HG03558 (cell line): ENCODE measurements around the gene EXOC3L1.

Experiments
- ATAC-seq: cut with Tn5 transposase; IDR thresholded peaks from one replicate; pipeline ENCODE4 v1.9.1; 2021; ENCODE audit warnings: moderate number of reproducible peaks; ENCODE audit not compliant: unreplicated experiment; ENCODE audit errors: extremely low read depth

Gene EXOC3L1

DNA sequence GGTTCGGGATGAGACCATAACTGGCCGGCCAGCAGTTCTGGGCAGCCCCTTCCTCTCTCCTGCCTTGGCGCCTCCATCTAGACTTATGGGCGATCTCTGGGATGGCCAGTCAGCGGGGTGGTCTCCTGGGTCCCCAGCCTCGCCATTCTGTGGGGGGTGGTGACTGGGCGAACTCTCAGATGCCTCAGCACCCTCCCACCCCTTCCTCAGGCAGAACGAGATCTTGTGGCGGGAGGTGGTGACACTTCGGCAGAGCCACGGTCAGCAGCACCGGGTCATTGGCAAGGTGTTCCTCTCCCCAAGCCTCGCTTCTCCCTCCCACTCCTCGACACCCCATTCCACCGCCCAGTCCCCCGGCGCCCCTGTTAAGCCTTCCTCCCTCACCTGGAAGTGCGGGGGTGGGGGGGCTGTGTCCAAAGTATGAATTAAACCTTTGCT lies 23.8 kb downstream of the EXOC3L1 start:
- no peak for ATAC-seq

DNA sequence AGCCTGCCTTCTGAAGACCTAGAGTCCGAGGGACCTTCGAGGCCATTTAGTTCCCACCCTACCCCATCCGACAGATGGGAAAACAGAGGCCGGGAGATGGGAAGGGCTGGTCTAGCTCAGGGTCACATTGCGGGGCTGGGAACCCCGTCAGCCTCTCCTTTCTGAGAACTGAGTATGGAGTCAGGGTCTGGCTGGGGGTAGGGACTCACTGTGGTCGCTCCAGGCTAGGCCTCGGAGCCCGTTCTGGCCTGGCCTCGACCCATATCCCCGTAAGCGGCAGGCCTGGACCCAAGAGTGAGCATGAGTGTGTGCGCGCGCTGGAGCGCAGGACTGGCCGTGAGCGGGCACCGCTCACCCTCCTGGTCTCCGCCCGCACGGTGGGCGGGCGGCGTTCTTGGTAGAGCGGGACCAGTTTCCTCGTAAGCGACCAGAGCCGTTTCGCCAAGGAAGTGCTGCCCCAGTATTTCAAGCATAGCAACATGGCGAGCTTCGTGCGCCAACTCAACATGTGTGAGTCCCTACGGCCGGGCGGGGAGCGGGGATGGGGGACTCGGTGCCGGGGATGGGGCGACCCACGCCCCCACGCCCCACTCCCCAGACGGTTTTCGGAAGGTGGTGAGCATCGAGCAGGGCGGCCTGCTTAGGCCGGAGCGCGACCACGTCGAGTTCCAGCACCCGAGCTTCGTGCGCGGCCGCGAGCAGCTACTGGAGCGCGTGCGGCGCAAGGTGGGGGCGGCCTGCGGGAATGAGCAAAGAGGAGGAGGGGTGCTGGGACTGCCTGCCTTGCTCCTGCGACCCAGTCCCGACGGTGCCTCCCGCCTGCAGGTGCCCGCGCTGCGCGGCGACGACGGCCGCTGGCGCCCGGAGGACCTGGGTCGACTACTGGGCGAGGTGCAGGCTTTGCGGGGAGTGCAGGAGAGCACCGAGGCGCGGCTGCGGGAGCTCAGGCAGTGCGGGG lies 24.5 kb downstream of the EXOC3L1 start:
- no peak for ATAC-seq

DNA sequence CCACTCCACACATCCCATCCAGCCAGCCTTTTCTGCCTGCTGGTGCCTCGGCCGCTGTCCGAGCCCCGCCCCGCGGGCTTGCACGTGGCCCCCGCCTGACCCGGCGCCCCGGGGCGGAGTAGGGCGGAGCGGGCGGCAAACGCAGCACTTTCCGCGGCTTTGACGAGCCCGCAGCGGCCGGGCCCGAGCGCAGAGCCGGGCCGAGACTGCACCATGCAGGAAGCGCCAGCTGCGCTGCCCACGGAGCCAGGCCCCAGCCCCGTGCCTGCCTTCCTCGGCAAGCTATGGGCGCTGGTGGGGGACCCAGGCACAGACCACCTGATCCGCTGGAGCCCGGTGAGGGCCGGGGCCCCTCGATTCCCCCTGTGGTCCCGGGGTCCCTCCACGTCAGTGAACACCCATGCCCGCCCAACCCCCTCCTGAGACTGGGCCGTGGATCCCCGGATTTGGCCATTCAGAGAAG lies 25.3 kb downstream of the EXOC3L1 start, which contains the start of gene HSF4:
HSF4 (plus strand) TSS at position 147 of the 463 bp plus-strand sequence; CDS start at position 214, 67 bp downstream.
- no peak for ATAC-seq

DNA sequence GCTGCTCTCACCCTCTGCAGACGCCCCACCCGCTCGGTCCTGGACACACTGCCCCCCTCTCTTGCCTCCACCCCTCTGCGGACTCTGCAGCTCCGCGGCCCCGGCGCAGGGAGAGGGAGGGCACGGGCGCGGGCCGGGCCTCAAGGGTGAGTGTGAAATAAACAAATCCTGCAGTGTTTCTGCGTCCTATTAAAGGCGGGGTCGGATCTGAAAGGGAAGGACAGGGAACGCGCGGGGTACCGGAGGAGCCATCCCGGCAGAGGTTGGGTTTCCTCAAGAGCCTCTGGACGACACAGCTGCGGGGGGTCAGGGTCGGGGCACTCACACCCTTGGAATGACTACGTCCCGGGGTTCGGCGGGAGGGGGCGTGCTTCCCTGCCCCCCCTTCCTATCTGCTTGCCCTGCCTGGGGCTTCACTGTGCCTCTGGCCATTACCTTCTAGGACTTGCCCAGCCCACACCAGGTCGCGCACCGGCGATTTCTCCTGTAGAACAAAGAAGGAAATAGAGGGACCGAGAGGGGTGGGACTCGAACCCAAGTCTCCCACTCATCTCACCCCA lies 25.9 kb downstream of the EXOC3L1 start:
- no peak for ATAC-seq

DNA sequence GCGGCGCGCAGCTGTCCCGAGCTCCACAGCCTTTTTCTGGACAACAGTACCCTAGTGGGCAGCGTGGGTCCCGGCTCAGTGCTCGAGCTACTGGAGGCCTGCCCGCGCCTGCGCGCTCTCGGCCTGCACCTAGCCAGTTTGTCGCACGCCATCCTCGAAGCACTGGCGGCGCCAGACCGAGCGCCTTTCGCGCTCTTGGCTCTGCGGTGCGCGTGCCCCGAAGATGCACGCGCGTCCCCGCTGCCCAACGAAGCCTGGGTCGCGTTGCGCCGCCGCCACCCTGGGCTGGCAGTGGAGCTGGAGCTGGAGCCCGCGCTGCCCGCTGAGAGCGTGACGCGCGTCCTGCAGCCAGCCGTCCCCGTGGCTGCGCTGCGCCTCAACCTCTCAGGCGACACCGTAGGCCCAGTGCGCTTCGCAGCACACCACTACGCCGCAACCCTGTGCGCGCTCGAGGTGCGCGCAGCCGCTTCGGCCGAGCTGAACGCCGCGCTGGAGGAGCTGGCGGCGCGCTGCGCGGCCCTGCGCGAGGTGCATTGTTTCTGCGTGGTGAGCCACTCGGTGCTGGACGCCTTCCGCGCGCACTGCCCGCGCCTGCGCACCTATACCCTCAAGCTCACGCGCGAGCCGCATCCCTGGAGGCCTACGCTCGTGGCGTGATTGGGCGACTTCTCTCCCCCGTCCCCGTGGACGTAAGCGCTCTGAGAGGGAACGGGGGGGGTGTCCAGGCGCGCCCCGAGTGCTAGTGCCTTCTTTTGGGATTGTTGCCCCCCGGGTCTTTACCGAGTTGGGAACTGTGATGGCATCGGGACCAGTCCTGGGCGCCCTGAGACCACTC lies 26.6 kb downstream of the EXOC3L1 start:
- ATAC-seq, result no peak

DNA sequence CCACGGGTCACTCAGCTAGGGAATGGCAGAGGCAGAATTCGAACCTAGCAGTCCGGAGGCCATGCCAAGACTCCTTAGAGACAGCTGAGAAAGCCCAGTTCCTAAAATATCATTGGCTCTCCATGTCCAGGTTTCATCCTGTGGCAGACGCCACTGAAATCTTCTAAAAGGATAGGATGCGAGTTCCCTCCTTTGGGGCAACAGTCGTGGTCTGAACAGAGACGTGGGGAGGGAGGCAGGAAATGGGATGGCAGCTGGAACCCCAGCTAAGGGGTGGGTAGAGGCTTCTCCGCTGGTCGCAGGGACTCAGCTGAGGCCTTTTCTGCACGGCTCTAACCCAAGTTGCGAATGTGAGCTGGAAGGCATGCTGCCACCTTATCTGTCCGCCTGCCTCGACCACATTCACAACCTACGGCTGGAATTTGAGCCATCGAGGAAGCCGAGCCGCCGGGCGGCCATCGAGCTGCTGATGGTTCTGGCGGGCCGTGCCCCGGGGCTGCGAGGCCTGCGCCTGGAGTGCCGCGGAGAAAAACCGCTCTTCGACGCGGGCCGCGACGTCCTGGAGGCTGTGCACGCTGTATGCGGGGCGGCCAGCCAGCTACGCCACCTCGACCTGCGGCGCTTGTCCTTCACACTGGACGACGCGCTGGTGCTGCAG lies 27.3 kb downstream of the EXOC3L1 start:
- ATAC-seq, result no peak

DNA sequence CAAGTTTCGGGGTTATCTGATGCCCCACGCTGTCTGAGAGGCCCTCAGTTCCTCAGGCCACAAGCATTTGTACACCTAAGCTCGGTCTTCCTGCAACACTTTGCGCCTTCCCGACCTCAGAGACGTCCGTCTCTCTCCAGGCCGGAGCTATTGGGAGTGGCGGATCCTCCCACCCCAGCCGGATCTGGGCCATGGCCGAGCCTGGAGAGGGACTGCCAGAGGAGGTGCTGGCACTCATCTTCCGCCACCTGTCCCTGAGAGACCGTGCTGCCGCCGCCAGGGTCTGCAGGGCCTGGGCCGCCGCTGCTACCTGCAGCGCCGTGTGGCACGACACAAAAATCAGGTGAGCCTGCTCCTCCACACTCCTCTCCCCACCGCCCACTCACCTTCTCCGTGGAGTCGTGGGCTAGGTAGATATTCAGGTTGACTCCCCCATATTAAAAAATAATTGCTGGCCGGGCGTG lies 28.3 kb downstream of the EXOC3L1 start:
- ATAC-seq, result no peak

DNA sequence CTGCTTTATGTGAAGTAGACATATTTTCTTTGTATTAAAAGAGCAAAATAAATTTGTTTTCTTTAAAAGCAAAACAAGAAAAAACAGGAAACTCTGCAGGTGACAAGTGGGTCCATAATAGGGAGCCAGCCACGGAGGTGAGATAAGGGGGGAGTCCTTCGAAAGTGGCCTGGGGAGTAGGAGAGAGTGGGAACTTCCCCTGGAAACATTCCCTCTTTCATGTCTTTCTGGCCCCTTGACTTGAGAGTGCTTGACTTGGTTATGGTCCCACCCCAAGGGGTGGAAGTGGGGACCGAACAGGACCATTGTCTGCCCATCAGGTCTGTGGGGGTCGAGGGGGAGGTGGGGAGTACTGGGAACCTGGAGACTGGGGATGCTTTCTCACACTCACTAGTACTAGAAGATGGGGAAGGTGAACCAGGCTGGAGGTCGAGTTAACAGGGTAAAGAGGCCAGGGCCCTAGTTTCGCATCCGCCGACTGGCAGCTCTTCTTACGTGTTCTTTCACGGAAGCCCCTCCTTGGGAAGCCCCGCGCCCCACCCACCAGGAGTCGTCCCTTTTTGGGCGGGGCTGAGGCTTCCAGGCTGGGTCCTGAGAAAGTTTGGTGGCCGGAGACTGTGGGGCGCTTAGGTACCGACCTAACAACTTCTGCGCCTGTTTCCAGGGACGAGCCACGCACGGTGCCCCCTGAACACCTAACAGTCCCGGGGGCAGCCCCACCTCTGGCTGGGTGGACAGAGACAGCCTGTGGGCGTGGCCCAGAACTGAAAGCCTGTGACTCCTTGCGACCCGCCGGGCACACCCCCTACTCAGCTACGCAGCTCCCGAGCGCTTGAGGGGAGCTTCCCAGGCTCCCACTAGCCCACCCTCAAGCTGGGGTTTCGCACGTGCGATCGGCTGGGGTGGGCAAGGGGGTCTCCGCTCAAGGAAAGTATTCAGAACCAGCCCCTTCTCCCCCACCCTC lies 31.0 kb downstream of the EXOC3L1 start:
- ATAC-seq, result no peak

DNA sequence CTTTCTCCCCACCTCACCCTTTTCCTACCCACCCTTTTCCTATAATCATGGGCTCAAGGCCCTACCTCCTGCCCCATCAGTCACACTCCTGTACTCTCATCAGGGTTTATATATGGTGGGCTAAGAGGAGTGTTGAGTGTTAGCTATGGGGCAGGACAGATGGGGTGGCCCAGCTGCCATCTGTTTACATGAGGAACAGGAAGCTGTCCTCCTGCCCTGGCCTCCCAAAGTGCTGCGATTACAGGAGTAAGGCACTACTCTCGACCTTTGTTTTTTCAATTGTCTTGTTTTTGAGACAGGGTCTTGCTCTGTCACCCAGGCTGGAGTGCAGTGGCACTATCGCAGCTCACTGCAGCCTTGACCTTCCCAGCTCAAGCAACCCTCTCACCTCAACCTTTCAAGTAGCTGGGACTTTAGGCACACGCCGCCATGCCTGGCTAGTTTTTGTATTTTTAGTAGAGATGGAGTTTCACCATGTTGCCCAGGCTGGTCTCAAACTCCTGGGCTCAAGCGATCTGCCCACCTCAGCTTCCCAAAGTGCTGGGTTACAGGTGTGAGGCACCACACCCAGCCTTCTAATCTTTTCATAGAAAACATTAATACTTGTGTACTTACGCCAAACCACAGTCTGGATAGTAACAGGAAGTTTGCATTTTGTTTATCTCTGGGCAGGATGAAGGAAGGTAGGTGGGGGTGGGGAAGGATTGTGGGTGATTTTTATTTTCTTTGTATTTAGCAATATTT lies 31.9 kb downstream of the EXOC3L1 start:
- no peak for ATAC-seq

DNA sequence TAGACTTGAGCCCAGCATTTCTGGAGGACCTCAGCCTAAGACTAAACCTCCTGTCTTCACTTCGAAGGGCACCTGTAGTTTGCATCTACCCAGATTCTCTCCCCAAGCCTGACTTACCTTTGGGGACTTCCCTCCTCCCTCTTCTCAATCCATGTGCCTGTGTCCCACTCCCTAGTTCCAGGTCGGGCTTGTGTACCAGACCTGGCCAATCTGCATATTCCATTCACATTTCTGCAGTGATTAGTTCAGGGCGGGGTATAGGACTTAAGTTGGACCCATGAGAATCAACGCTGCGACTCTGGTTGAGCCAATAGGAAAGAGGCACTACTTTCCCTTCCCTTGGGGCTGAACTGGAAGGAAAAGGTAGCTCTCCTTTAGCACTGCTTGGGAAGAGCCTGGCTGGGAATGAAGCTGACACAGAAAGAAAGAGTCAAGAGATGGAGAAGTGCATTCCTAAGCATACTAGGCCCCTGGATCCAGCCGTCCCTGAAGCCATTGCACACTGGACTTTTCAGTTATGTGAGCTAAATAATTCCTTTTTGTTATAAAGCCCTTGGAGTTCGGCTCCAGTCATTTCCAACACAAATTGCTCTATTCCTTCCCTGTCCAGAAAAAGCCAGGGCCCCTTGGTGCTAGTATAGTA lies 32.7 kb downstream of the EXOC3L1 start:
- ATAC-seq, result no peak

DNA sequence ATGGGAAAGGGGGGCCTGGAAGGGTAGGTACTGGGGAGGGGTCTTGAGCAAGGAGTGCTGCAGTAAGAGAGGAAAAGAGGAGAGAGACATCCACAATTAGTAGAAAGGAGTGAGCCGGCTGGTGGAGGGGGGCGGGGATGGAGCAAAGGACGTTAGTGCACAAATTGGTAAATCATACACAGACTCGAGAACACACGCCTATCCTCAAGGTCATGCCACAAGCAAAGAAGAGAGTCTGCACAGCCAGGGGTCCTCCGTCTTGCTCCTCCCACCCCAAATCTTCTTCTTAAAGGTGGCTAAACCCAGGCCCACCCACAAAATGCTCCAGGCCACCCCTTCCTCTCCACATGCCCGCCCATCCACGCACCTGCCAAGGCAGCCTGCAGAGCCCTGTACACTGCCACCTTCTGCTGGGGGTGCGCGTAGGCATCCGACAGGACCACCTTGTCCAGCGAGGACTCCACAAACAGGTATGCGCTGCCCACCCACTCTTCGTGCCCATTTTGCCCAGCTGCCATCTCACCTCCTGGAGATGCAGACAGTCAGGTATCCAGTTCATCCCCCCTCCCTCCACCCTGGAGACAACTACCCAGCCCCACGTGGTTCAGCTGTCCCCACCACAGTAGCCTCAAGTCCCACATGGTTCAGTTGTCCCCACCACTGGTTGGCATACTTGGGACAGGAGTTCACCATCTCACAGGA lies 33.6 kb downstream of the EXOC3L1 start:
- ATAC-seq, result no peak

DNA sequence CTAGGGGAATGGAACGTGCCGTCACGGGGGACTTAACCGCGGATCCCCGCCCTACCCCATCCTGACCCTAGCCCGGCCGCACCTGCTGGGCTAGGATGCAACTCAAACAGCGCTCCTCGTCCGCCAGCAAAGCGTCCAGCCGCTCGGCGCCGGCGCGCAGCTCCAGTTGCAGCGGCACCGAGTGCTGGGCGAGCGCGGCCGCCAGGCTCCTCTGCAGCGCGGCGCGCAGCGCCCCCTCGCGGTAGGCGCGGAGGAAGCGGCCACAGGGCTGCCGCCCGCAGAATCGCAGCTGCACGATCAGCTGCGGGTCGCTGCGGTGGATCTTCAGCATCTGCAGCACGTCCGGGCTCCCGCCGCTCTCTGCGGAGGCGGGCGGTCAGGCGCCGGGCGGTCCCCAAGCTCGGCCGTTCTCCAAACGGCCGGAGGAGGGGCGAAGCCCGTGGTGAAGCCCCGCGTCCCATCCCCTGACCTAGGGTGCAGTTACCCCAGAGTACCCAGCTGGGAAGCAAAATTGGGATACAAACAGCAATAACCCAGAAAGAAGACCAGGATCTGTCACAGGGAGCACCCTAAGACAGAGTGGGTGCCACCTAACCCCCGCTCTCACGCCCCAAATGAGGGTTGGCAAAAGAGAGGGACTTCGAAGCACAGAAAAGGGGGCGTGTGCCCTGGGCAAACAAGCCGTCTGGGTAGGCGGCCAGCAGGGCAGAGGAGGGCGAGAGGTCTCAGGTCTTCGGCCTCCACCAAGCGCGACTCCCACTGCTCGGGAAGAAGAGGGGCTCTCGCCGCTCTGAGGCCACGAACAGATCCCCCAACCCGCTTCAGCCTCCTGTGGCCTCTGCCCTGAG lies 34.4 kb downstream of the EXOC3L1 start:
- no peak for ATAC-seq

DNA sequence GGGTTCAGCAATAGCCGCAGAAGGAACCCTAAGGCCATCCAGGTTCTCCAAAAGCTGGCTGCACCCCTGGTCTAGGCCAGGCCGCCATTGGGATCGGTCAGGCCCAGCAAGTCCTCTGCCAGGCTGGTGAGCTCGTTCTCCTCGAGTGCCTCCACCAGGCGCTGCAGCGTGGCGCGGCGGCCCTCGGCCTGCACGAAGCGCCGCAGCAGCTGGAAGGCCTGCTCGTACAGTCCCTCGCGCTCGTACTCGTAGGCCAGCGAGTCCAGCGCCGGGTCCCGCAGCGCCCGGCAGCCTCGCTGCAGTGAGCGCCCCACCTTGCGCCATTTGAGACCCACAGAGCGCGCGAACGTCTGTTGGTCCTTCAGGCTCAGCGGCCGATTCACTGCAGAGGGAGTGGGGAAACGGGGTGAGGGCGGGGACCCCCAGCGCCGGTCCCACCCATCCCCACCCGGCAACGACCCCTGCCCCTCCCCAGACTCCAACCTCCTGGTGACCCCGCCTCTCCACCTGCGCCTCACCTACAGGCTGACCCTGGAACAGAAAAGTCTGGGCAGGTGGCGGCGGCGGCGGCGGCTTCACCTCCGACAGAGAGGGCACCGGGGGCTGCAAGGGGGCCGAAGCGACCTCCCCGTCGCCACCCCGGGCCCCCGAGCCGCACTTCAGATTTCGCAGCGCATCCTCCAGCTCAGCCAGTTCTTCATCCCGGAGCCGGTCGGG lies 35.2 kb downstream of the EXOC3L1 start:
- no peak for ATAC-seq

DNA sequence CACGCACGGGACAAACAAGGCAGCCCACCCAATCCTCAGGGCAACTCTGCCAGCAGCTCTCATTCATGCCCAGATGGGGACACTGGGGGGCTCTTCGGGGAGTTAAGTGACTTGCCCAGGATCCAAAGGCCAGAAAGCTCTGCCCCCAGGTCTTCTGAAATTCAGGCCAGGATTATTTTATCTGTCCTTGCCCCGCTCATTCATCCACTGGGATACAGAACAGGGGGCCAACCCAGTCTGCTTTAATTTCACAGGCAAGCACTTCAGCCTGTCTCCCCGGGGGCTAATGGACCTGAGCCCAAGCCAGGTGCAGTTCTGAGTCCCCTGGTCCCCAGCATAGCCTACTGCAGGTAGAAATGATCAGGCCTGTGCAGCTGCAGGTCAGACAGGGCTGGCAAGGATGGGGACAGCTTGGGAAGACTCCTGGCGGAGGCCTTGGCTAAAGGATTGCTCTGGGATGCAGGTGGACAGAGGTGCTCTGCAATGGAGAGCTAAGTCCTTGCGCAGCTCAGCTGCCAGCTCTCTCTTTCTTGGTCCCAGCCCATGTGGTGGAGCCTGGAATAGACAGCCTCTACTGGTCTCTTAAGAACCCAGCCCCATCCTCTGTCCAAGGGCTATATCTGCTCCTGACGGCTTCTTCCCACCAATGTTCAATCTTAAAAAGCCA lies 38.4 kb downstream of the EXOC3L1 start:
- no peak for ATAC-seq

DNA sequence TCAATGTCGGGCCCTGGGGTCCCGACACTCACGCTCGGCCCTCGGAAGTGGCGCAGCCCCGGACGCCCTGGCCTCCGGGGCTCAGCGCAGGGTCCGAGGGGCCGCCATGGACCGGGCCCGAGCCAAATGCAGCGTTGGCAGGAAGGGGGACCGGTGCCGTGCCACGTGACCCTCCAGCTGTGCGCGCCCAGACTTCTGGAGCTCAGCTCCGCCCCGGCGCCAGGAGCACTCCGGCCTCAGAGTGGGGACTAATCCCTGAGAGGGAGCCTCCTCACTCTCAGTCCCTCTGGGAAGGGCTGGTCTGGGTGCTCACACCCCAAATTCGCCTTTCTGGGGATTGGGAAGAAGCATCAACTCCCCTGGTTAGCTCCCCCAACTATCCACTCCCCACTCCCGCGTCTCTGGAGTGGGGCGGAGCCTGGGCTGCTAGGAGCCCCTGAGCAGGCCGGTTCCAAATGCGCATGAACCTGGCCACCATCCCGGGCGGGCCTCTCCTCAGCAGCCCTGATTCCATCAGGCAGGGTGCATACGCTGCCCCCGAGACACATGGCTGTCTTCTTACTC lies 39.0 kb downstream of the EXOC3L1 start, which contains the start of gene B3GNT9:
B3GNT9 (minus strand) TSS at position 166 of the 564 bp plus-strand sequence. CDS start 513 bp downstream, outside the sequence.
- ATAC-seq, result no peak
